HK-2 (cell line): ENCODE measurements around the gene PIK3R2.

ENCODE experiments used
- DNase-seq: peaks from one replicate; pipeline ENCODE4 v3.0.0-alpha.2; 2018; ENCODE audit not compliant: unreplicated experiment

The PIK3R2 gene

DNA sequence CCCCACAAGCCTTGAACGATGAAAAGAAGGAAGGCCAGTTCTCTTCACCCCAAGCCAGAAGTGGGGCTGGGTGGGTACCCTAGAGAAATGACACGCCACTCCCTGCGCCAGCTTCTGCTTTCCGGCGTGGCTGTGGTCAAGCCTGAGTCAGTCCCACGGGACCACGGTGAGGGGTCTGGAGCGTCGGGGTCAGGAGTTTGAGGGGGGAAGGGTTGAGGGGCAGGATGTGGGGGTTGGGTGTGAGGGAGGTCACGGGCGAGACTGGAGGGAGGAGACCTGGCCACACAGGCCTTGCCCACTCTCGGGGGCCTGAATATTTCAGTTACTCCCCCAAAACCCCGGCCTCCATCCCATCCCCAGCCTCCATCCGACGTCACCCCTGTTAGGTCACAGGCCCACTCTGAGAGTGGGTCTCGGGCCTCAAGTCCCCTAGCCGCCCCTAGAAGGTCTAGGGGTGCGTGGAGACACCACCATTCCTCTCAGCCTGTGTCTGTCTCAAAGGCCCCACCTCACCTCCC is 20.1 kb downstream of the PIK3R2 start:
- DNase-seq = no peak

DNA sequence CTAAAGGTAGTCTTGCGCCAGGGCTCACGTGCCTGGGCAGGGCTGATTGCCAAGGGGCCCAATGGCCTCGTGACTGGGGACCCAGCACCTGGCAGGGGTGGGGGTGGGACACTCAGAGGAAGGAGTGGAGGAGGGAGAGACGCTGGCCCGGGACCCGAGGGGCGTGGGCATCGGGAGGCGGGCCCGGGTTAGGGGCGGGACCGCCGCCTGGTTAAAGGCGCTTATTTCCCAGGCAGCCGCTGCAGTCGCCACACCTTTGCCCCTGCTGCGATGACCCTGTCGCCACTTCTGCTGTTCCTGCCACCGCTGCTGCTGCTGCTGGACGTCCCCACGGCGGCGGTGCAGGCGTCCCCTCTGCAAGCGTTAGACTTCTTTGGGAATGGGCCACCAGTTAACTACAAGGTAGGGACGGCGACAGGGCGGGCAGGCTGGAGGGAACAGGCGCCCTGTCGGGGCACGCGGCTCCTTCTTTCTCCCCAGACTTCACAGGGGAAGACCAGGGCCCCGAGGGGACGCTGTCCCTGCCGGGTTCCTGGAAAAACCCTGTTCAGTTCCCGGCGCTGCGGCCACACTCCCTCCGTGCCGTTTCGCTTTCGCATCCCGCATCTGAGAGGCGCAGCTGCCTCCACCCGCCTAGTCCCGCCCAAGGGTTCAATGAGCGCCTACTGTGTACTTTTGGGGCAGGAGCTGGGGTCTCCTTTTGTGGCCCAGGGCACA is 20.8 kb downstream of the PIK3R2 start, which contains the start of gene IFI30:
TSS of gene IFI30 (plus strand) at position 242 of the 717 bp plus-strand sequence. CDS start at position 271, 29 bp downstream.
- peak; percentile 75 for DNase-seq

DNA sequence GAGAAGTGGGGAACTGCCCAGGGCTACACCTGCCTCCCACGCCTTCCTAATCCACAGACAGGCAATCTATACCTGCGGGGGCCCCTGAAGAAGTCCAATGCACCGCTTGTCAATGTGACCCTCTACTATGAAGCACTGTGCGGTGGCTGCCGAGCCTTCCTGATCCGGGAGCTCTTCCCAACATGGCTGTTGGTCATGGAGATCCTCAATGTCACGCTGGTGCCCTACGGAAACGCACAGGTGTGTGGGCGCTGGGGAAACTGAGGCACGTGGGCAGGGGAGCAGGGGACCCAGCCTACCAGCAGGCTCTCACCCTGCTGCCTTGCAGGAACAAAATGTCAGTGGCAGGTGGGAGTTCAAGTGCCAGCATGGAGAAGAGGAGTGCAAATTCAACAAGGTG is 22.0 kb downstream of the PIK3R2 start:
- DNase-seq = no peak

DNA sequence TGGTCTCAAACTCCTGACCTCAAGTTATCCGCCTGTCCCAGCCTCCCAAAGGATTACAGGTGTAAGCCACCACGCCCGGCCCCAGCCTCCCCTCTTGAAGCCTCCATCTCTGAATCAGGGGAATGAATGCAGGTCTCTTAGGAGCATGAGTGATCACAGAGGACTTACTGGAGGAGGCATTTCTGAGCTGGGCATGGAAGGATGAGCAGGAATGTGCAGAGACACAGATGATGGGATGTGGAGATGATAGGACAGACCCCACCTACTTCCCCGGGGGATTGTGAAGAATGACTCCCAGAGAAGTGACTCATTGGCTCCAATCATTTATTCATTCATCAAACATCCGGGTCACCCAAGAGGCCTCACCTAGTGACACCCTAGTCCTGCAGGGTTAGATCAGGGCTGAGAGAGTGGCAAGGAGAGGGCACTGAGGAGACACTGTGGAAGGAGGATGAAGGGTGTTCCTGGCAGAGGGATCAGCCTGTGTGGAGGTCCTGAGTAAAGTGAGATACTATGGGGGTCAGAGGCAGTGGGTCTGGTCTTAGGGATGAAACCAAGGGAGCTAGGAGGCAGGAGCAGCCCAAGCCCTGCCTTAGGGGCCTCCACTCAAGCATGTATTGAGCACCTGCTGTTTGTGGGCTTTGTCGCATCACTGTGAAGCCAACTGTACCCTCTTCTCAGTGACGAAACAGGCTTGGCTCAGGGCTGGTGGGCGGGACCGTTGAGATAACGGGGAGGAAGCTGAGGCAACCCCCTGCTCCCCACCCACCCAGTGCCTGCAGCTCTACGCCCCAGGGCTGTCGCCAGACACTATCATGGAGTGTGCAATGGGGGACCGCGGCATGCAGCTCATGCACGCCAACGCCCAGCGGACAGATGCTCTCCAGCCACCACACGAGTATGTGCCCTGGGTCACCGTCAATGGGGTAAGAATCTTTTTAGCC is 23.7 kb downstream of the PIK3R2 start:
- DNase-seq = no peak

DNA sequence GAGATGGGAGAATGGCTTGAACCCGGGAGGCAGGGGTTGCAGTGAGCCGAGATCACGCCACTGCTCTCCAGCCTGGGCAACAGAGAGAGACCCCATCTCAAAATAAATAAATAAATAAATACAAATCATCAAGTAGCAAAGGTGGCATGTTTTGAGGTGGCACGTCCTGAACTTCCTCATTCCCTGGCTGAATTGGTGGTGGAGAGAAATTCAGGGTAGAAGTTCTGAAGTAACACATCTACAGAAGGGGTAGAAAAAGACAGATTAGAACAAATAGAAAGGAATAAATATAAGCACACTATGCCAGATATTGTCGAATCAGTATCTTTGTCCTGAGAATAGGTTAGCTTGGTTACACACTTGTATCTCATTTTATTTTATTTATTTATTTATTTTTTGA is 27.0 kb downstream of the PIK3R2 start:
- no peak for DNase-seq

DNA sequence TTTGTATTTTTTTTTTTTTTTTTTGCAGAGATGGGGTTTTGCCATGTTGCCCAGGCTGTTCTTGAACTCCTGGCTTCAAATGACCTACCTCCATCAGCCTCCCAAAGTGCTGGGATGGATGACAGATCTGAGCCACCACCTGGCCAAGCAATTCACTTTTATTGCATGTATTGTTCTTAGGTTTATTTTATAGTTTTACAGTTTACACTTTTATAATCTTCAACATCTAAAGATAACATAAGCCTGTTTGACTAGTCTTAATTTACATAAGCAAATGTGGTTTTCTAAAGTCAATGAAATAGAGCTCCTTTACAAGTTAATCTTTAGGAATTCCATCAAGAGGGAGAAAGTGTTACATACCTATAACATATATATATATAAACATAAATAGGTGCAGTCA is 30.6 kb downstream of the PIK3R2 start:
- DNase-seq = no peak

DNA sequence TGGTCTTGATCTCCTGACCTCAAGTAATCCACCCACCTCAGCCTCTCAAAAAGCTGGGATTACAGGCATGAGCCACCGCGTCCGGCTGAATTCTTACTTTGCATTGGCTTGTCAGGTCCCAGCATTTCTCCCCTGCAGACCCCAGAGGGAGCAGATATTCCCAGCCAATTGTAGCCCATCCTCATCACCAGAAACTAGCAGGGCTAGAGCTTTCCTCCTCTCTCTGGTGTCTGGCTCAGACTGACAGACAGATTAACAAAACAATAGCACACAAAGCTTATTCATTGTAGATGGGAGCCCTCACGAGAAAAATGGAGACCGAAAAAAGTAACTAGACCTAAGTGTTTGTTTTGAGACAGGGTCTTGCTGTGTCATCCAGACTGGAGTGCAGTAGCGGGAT is 32.6 kb downstream of the PIK3R2 start:
- no peak for DNase-seq

DNA sequence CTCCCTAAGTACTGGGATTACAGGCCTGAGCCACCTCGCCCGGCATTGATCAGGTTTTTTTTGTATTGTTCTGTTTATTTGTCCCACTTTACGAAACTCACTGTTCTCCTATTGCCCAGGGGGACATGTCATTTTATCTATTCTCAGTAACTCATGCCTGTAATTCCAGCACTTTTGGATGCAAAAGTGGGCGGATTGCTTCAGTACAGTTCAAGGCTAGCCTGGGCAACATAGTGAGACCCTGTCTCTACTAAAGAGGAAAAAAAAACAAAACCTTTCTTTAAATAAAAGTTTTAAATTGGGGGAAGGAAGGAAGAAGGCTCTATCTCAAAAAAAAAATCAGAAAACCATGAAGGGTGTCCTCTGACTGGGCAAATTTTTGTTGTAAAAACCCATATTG is 37.3 kb downstream of the PIK3R2 start:
- DNase-seq = no peak

DNA sequence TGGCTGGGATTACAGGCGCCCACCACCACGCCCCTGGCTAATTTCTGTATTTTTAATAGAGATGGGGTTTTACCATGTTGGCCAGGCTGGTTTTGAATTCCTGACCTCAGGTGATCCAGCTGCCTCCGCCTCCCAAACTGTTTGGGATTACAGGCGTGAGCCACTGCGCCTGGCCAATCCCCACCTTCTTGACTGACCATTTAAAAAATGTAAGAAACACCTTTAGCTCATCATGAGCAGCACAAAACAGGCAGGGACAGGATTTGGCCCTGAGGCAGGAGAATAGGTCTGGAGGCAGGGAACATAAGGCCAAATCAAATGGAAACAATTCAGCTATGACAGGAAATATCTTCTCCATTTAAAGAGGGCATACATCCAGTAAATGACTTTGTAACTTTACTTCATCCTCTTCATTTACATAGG is 38.7 kb downstream of the PIK3R2 start:
- no peak for DNase-seq

DNA sequence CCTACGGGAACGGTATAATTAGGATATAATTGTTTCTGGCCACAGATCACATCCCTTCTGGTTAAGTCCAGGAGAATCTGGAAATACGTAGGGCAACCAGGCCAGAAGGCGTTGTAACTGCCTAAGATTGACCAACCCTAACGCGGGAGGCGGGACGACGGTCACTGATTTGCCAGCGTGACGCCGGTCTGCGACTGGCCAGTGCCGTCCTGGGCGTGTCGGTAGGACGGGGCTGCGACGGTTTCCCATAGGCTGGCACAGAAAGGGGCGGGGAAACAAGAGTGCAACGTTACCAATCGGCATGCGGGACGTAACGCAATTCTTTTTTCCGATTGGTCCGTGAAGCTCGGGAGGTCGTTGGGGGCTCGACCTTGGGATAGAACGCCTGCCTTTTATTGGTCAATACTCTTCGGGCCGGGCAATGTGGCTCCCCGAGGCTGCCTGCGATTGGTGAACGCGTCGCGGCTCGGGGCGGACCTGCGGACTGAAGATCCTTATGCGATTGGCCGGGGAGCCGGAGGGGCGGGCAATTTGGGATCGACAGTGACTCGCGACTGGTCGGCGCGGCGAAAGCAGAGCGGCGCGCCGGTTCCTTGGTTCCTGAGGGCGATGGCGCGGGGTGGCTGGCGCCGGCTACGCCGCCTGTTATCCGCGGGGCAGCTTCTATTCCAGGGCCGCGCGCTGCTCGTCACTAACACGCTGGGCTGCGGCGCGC is 39.9 kb downstream of the PIK3R2 start, which contains the start of gene MPV17L2:
TSS of gene MPV17L2 (plus strand) at position 546 of the 715 bp plus-strand sequence. CDS start at position 610, 64 bp downstream.
- peak; percentile 99 for DNase-seq

DNA sequence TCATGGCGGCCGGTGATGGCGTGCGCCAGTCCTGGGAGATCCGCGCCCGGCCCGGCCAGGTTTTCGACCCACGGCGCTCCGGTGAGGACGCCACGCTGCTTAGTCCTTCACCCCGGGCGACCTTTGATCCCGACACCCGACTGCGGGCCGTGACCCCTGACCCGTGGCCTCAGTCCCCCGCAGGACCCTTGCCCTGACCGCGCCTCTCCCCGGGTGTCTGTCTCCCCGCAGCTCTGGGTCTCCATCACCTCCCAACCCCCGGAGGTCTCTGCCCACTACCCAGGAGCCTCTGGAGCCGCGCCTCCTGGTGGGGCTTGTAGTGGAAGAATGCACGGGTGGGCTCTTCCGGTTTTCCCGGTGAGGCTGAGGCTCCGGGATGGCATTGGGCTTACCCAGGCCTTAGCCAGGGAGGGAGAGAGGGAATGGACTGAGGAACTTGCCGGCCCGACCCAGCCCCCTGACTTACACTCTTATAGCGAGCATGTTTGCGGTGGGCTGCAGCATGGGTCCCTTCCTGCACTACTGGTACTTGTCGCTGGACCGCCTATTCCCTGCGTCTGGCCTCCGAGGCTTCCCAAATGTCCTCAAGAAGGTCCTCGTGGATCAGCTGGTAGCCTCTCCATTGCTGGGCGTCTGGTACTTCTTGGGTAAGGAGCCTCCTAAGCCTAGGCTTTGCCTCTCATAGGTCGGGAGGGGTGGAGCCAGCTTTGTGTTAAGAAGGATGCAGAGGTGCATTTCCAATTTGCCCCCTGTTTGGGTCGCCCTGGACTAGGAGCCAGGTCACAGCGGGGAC is 40.6 kb downstream of the PIK3R2 start:
- DNase-seq = no peak

DNA sequence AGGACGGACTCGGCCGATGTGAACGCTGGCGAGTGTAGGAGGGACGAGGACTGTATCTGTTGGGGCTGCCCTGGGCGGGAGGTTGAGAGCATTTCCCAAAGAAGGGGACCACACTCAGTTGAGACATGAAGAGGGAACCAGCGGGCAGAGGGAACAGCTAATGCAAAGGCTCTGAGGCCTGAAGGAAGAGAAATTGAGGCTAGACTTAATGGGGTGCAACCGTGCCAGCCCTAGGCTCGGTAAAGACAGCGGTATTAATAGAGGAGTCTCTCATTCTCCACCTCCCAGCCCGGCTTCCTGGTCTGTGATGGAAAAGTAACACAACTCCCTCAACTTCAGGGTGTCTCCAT is 41.2 kb downstream of the PIK3R2 start:
- no peak for DNase-seq

DNA sequence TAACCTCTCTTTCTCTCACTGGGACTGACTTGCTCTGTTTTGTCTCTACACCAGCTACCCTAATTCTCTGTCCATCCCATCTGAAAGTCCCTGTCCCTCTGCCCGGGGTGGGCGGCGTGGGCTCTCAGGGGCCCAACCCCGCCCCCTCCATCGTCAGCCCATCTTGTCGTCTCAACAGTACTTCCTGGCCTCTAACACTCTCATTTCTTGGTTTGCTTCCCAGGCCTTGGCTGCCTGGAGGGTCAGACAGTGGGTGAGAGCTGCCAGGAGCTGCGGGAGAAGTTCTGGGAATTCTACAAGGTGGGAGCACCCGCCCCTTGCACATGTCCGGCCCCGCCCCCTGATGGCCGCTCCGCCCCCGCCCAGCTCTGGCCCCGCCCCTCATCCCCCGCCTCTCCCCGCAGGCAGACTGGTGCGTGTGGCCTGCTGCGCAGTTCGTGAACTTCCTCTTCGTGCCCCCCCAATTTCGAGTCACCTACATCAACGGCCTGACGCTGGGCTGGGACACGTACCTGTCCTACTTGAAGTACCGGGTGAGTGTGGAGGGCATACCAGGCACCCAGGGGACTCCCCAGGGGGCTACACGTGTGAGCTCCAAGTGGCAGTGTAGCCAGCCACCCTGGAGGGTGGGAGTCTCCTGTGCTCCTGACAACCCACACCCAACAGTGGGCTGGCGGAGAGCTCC is 41.7 kb downstream of the PIK3R2 start:
- DNase-seq = no peak

DNA sequence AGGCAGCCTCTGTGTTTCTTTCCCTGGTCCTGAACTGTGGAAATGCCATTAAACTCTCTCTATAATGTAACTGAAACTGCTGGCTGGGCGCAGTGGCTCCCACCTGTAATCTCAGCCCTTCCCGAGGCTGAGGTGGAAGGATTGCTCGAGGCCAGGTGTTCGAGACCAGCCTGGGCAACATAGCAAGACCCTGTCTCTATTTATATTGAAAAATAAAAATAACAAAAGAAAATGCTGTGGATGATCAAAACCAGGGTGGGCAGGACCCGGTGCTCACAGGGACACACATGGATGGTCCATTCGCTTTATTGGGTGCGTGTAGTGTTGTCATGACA is 43.5 kb downstream of the PIK3R2 start:
- DNase-seq = no peak

DNA sequence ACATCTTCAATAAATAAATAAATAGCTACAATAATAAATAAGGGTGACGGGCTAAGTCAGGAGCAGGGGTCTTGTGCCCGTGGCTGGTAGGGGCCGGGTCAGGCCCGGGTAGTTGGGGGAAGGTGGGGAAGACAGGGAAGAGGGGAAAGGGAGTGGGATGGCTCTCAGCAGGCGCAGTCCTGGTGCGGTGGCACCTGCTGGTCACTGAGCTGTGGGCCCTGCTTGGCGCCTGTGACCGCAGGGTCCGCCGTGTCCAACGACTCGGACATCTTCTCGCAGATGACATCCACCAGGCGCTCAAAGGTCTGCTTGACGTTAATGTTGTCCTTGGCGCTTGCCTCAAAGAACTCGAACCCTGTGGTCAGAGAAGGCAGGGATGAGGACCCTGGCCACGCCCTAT is 44.3 kb downstream of the PIK3R2 start:
- no peak for DNase-seq

DNA sequence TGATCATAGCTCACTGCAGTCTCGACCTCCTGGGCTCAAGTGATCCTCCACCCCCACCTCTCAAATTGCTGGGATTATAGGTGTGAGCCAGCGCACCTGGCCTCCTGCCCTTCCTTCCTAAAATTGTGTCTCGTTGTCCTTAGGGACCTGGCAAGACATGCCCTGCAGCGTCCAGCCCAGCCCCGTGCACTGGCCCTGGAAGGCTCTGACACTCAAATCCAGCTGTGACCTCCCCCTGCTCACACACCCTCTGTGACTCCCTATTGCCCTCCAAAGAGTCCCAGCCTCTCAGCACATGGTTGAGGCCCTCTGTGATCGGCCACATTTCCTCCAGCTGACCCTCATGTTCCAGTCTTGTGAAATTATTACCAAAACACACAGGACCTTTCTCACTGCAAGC is 45.0 kb downstream of the PIK3R2 start:
- DNase-seq = no peak

DNA sequence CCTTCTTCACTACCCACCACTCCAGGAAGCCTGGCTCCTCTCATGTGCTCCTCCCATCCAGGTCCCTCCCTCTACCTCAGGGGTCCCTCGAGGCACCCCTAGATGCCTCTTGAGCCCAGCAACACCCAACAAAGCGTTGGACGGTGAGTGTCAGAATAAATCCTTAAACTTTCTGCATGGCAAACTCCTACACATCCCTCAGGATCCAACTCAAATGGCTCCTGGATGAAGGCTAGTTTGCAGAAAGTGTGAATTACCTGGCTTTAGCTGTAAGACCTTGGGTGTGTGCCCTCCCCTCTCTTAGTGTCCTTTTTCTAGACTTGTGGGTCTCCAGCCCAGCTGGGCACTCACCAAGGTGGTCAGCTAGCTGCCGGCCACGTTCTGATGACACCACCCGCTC is 45.4 kb downstream of the PIK3R2 start:
- no peak for DNase-seq

DNA sequence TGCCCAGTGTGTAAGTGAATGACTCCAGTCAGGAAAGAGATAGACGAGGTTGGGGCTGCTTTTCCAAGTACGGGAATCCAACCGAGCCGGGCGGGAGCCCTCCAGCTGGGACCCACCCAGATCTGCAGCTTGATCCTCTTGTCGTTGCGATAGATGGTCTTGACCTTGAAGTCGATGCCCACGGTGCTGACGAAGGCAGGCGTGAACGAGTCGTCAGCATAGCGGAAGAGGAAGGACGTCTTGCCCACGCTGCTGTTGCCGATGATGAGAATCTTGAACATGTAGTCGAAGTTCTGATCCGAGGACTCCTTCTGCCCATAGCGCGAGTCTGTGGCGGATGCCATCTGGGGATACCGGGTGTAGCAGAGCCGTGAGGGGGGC is 49.4 kb downstream of the PIK3R2 start:
- DNase-seq = no peak

DNA sequence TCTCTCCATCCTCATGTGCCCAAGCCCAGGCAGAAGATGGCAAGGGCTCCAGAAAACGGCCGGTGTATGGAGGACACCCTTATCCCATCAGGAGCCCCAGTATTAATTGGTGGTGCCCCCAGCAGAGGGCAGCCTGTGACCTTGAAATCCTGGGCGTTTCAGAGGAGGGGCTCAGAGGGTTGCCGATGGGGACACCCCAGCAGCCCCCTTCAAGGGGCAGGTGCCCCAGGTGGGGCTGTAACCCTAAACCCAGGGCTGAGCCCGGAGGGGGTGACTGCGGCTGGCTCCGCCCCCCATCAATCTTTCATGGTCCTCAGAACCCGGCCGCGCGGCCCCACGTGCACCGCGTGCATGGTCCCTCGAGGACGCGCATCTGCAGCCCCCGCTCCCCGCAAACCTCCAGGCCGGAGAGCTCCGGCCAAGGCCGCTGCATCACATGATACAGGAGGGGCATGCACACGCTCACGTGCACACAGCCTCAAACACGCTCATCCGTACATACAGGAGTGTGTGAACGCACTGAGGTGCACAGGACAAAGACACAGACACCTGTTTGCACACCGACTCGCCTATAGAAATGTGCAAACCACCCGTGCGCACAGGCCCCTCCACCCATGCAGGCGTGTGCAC is 49.9 kb downstream of the PIK3R2 start:
- DNase-seq = no peak

DNA sequence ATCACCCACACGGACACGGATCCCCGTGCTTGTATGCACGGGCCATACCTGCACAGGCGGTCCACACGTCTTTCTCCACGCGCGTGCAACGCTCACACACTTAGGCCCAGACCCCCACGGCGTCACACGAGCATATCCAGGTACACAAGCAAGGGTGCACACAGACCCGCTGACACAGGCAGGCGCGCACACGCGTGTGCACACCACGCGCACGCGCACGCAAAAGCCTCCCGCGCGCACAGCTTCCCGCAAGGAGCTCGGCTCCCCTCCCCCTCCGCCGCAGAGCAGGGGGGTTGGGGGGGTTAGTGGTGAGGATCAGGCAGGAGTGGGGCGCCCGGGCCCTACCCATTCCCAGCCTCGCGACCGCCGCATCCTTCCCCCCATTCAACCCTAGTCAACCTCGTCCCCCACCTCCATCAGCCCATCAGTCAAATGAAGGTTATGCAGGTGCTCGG is 50.5 kb downstream of the PIK3R2 start:
- no peak for DNase-seq
